Cardiac fibroblast (primary cell): Measurements from ENCODE around the gene ANLN.
A peak's percentile ranks its signal among the peaks of the same experiment; 100 is the strongest.

Source experiments
- DNase-seq, 2 donors: peaks; one replicate each; pipeline versions ENCODE4 v3.0.0 to v3.0.0-alpha.2; 2010; ENCODE audit warnings: low read depth in 2 of 2
- H3K4me3 ChIP-seq, 2 donors: replicated peaks in 1 of 2; 1 replicate in 1 of 2; 2 replicates in 1 of 2; pipeline ENCODE4 v1.5.1; 2011; ENCODE audit warnings: low read depth in 2 of 2, low read length in 2 of 2, mild to moderate bottlenecking in 2 of 2, moderate library complexity in 1 of 2
- CTCF ChIP-seq: IDR thresholded peaks from one replicate; pipeline ENCODE4 v1.5.1; 2011; ENCODE audit warnings: low read depth, mild to moderate bottlenecking, low read length, inconsistent platforms

ANLN gene

GRCh38 chr7:36363515-36363914, 26.1 kb upstream of the ANLN start:
- H3K4me3 ChIP-seq, result no peak overlapping the region
- no peak for DNase-seq
- TF ChIP-seq CTCF, result no peak

GRCh38 chr7:36366005-36366717, 23.5 kb upstream of the ANLN start:
- DNase-seq, result no peak
- no peak for TF ChIP-seq CTCF
- peak overlapping the region; percentile 73 to 78 for H3K4me3 ChIP-seq

- peak overlapping the region; percentile 73 to 78 for H3K4me3 ChIP-seq
- DNase-seq, result peak; percentile 79 to 86
- TF ChIP-seq CTCF, result peak; percentile 58
Observed at GRCh38 chr7:36366718-36367560, 22.7 kb upstream of the ANLN start.

GRCh38 chr7:36367561-36368077, 22.0 kb upstream of the ANLN start:
- TF ChIP-seq CTCF, result no peak
- peak overlapping the region; percentile 73 to 78 for H3K4me3 ChIP-seq
- DNase-seq, result no peak

GRCh38 chr7:36368496-36368895, 21.2 kb upstream of the ANLN start:
- no peak for DNase-seq
- TF ChIP-seq CTCF, result no peak

GRCh38 chr7:36369171-36369570, 20.5 kb upstream of the ANLN start:
- no peak for TF ChIP-seq CTCF
- no peak for DNase-seq
- H3K4me3 ChIP-seq, result no peak overlapping the region

More at GRCh38 chr7:36368496-36368895, 21.2 kb upstream of the ANLN start:
- H3K4me3 ChIP-seq, result no peak overlapping the region
